ENCODE data around the gene DSCAML1.
"Not testable (repeated sequence)": the region's sequence is repeated elsewhere in the genome, so short reads cannot be mapped to it uniquely, and the experiment has no call there.

DNA sequence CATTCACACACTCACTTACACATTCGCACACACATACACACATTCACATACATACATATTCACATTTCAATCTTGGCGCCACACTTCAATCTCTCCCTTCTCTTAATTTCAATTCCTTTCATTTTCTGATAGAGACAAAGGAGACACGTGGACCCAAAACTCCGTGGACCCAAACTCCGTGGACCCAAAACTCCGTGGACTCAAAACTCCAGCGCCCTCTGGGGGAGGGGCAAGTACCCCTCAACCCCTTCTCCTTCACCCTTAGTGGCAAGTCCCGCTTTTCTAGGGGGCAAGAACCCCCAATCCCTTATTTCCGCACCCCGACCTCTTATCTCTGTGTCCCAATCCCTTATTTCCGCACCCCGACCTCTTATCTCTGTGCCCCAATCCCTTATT is 13.0 kb upstream of the DSCAML1 start:
- TF ChIP-seq, protein P1, sequence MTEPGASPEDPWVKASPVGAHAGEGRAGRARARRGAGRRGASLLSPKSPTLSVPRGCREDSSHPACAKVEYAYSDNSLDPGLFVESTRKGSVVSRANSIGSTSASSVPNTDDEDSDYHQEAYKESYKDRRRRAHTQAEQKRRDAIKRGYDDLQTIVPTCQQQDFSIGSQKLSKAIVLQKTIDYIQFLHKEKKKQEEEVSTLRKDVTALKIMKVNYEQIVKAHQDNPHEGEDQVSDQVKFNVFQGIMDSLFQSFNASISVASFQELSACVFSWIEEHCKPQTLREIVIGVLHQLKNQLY (CRISPR knock-in tag; IDR thresholded peaks at IDR 0.05), result not testable (repeated sequence)
- not testable (repeated sequence) for TF ChIP-seq ZNF232 (CRISPR knock-in tag; IDR thresholded peaks at IDR 0.05)
- TF ChIP-seq, protein P2, sequence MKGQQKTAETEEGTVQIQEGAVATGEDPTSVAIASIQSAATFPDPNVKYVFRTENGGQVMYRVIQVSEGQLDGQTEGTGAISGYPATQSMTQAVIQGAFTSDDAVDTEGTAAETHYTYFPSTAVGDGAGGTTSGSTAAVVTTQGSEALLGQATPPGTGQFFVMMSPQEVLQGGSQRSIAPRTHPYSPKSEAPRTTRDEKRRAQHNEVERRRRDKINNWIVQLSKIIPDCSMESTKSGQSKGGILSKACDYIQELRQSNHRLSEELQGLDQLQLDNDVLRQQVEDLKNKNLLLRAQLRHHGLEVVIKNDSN (CRISPR knock-in tag; IDR thresholded peaks at IDR 0.05), result not testable (repeated sequence)
